HG03135 (cell line): ENCODE data around the gene USP11.

Experiments
- ATAC-seq: cut with Tn5 transposase; IDR thresholded peaks from one replicate; pipeline ENCODE4 v1.9.1; 2021; ENCODE audit warnings: mild to moderate bottlenecking, moderate library complexity; ENCODE audit not compliant: unreplicated experiment

Gene USP11

GRCh38 chrX:47202316-47202715 lies 30.5 kb upstream of the USP11 start:
- ATAC-seq: no peak

- ATAC-seq: no peak
These were observed 29.9 kb upstream of the USP11 start for GRCh38 chrX:47202877-47203276.

GRCh38 chrX:47204970-47205369 lies 27.8 kb upstream of the USP11 start:
- no peak for ATAC-seq

- ATAC-seq: no peak
These were observed 26.5 kb upstream of the USP11 start for GRCh38 chrX:47206316-47206715.

GRCh38 chrX:47208108-47208507 lies 24.7 kb upstream of the USP11 start:
- ATAC-seq: no peak

- no peak for ATAC-seq
These were observed 23.1 kb upstream of the USP11 start for GRCh38 chrX:47209508-47210238.

- ATAC-seq: no peak
These were observed 22.0 kb upstream of the USP11 start for GRCh38 chrX:47210661-47211425.

GRCh38 chrX:47212381-47213293 lies 20.2 kb upstream of the USP11 start:
- ATAC-seq: no peak

GRCh38 chrX:47214435-47215077 lies 18.3 kb upstream of the USP11 start:
- ATAC-seq: no peak

GRCh38 chrX:47215291-47215900 lies 17.4 kb upstream of the USP11 start:
- ATAC-seq: no peak

- no peak for ATAC-seq
These were observed 16.4 kb upstream of the USP11 start for GRCh38 chrX:47216393-47216925.

GRCh38 chrX:47217121-47217851 lies 15.5 kb upstream of the USP11 start:
- ATAC-seq: no peak

GRCh38 chrX:47217852-47218279 lies 14.9 kb upstream of the USP11 start:
- ATAC-seq: peak; percentile 89

GRCh38 chrX:47218280-47218919 lies 14.4 kb upstream of the USP11 start, which contains the start of gene CDK16:
TSS of gene CDK16 (plus strand) at chrX:47218681. CDS start at chrX:47223558, 4,877 bp downstream.
- peak; percentile 47 for ATAC-seq

GRCh38 chrX:47218920-47219815 lies 13.6 kb upstream of the USP11 start:
- no peak for ATAC-seq

- no peak for ATAC-seq
These were observed 11.1 kb upstream of the USP11 start for GRCh38 chrX:47221756-47222155.

GRCh38 chrX:47222751-47223350 lies 10.0 kb upstream of the USP11 start:
- no peak for ATAC-seq
